Measurements from ENCODE around the gene ZNF76.

The ZNF76 gene

DNA sequence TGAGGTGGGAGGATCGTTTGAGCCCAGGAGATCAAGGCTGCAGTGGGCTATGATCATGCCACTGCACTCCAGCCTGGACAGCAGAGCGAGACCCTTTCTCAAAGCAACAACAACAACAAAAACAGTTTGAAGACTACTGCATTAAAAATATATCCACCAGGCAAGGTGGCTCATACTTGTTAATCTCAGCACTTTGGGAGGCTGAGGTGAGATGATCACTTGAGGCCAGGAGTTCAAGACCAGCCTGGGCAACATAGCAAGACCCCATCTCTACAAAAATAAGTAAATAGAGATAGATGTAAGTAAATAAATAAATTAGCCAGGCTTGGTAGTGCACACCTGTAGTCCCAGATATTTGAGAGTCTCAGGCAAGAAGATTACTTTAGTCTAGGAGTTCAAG is 12.5 kb downstream of the ZNF76 start:
- DNase-seq: no peak

DNA sequence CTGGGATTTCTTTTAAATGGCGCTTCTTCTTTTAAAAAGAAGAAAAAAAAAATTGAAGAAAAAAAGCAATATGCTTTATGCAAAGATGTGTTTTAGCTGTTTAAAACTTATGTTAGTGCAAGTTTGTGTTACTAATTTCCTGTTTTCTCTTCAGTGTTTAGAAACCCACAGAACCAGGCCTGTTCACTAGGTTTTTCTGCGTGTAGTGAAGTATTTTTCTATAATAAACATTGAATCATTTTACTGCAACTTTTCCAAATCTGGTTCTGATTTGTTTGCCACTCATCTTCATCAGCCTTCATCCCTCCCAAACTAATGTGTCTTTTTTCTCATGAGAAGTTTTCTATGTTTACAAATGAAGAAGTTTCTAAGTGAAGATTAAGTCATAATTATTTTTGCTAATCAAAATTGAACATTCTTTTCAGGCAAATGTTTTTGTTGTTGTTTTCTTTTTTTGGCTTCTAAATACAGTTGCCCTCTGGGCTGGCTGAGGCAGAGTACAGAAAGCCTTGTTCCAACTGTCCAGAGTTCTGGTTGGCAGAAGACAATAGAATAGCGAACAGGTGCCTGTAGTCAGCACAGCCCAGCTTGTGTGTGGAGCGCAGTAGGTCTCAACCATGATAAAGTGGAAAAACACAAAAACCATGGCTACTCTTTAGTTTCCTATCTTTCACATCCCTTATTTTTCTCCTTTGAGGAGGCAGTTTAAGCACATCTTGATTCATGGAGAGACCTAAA is 14.5 kb downstream of the ZNF76 start:
- no peak for DNase-seq

- no peak for DNase-seq
Measured at GRCh38 chr6:35275744-35276260, 16.3 kb downstream of the ZNF76 start.

GRCh38 chr6:35278708-35279107 is 19.2 kb downstream of the ZNF76 start:
- no peak for DNase-seq

DNA sequence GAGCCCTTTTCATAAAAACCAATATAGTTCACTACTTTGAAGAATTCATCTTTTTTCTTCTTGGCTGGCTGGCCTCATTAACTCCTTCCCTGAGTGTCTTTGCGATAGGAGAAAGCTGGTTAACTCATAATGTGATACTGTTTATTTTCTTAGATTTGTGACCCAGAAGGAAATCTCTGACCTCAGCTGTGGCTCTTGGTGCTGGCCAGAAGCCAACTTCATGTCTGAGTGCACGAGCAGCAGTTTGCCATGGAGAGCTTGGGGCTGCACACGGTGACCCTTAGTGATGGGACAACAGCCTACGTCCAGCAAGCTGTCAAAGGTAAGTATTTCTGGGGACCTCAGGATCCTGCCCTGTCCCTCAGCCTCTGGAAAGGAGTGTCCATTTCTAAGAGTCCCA is 21.4 kb downstream of the ZNF76 start:
- no peak for DNase-seq

DNA sequence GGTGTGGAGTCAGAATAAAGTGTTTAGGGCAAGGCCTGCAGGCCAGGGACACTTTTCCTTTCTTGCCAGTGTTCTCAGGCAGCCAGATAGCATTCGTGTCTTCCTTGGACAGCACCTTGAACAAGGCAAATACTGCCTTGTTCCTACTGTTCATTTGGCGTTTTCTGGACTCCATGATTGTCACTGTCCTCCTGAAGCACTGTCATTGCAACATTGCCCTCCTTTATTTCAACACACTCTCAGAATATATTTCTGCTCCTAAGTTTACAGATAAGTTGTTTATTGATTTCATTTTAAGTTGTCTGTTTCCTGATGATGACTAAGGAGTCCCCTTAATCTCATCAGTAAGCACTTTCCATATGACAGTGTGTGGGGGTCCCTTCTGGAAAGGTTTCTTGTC is 22.9 kb downstream of the ZNF76 start:
- no peak for DNase-seq

DNA sequence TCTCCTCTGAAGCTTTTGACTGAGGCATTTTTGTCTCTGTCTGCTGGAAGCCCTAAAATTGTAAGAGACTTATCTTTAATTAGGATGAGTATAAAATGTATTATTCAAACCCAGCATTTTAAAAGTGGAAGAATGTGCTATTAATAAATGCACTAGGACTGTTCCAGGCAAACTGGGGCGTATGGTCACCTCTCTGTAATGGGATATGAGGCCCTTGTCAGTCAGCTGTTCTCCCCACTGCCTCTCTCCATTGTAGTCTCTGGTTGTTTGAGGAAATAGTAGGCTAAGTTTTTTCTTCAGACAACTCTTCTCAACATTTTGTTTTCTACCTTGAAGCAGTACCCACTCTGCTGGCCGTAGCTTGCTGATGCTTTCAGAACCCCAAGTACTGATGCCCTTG is 23.8 kb downstream of the ZNF76 start:
- DNase-seq: no peak

DNA sequence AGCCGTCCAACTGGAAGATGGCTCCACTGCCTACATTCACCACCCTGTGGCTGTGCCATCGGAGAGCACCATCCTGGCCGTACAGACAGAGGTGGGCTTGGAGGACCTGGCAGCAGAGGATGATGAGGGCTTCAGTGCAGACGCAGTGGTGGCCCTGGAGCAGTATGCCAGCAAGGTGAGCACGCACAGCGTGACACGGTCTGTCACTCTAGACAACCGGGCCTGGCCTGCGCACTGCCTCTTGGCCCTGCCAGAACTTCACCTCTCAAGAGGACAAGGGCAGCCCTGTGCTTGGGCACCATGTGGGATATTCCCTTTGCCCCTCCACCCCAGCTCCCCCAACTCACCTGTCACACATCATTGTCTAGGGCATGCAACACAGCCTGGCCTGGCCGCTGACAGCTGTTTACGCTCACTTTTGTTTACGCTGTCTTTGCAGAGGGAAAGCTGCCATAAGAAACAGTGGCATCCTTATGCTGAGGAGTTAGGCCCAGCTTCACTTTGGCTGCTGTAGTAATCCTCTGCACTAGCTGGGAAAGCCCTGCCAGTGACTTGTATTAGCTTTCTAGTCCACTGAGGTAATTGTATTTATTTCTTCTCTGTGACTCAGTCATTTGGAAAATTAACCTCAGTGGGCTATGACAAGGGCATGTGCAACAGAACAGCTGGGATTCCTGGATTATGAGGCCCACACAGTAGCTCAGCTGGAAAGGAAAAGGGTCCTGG is 28.3 kb downstream of the ZNF76 start:
- no peak for DNase-seq

GRCh38 chr6:35288834-35289233 is 29.3 kb downstream of the ZNF76 start:
- DNase-seq: no peak

DNA sequence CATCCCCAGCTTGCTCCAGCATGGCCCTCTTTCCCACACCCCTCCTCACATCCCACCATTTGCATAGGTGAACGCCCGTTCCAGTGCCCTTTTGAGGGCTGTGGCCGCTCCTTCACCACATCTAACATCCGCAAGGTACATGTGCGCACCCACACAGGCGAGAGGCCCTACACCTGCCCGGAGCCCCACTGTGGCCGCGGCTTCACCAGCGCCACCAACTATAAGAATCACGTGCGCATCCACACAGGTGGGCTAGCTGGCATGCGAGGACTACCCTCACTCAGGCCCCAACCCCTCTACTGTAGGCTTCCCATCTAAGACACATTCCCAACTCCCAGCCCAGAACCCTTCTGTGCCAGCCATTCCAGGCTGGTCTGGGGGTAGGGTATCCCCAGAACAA is 32.0 kb downstream of the ZNF76 start:
- no peak for DNase-seq

DNA sequence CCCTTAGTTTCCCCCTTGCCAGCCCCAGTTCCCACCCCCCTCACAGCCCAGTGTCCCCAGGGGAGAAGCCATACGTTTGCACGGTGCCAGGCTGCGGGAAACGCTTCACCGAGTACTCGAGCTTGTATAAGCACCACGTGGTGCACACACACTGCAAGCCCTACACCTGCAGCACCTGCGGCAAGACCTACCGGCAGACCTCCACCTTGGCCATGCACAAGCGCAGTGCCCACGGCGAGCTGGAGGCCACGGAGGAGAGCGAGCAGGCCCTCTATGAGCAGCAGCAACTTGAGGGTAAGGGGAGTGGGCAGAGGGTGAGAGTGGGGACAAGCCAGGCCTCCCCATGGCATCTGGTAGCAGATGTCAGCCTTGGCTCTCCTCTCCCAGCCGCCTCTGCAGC is 33.0 kb downstream of the ZNF76 start:
- no peak for DNase-seq

DNA sequence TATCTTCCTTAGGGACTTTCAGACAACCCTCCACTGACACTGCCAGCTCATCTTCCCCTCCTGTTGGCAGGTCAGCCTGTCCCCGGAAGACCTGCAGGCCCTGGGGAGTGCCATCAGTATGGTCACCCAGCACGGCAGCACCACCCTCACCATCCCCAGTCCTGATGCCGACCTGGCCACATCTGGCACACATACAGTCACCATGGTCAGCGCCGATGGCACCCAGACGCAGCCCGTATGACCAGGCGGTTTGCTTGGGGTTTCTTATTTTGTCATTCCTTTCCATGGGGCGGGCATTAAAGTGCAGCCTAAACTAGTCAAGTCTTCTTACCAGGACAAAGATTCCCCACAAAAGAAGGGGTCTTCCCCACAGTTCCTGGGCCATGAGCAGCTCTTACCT is 34.1 kb downstream of the ZNF76 start:
- DNase-seq: no peak

GRCh38 chr6:35294308-35294945 is 34.9 kb downstream of the ZNF76 start:
- DNase-seq: peak; percentile 57

DNA sequence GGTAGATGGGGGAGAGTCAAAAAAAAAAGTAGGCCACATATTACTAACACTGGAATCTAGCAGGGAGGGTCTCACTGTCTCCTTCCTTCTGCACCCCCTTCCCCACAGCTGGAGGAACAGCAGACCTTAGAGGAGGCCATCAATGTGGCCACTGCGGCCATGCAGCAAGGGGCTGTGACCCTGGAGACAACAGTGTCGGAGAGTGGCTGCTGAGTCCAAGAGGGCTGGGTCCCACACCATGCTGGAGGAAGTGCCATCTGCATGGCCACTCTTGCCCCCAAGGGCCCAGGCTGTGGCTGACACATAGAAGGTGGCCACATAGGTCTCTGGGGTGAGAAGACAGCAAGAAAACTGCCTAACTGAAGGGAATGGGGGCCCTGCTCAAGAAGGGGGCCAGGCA is 35.5 kb downstream of the ZNF76 start:
- no peak for DNase-seq

DNA sequence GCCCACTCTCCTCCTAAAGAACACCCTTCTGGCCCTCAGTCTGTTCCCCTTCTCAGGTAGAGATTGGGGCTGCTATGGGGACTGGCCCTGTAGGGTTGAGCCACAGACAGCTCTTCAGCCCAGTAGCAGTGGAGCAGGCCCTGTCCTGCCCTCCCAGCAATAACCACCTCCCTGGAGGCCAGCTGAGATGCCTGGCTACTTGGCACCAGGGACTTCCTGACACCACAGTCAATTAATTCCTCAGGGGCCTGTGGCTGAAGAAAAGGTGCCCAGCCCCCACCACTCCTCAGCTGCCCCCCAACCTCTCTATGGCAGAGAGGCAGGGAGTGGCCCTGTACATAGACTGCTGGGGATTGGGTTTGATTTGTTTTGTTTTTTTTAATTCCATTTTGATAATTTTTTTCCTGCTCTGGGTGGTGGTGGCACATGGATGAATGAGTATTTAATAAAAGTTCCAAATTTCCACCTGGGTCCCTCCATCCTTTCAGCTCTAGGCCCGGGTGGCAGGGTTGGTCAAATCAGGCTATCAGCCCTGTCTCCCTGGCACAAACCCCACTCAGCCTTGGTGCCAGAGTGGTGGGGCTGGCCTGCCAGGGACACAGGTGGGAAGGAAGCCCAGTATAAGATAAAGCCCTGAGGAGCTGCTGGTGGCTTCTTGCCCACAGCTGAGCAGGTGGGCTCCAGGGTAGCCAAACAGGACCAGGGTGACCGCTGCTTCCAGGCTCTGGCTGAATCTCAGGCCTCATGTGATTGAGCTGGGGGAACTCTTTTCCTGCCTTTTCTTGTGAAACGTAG is 36.2 kb downstream of the ZNF76 start:
- DNase-seq: no peak

DNA sequence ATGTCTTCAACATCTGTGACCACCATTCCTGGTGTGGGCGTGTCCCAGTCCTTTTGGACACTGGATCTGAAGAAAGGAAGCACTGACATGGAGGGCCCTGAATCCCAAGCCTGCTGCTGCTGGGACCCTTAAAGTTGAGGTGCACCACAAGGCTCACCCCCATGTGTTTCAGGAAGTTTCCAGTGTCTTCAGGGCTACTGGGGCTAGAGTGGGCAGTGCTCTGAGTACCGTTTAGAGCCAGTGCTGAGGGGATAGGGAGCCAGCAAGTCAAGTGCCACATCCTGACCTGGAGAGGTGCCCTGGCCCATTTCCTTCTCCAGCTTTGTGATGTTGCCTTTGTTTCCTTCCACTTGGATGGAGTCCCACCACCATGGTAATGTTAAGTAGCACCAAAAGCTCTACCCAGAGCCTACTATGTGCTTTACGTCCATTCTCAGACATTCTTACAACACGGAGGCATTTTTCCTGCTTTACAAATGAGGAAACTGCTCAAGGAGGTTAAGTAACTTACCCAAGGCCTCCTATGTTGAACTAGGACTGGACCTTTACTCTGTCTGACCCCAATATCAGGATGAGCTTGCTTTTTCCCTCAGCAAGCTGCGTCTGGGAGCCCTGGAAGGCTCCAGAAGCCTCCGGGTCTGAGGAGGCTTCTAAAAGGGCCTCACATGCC is 37.5 kb downstream of the ZNF76 start:
- no peak for DNase-seq

DNA sequence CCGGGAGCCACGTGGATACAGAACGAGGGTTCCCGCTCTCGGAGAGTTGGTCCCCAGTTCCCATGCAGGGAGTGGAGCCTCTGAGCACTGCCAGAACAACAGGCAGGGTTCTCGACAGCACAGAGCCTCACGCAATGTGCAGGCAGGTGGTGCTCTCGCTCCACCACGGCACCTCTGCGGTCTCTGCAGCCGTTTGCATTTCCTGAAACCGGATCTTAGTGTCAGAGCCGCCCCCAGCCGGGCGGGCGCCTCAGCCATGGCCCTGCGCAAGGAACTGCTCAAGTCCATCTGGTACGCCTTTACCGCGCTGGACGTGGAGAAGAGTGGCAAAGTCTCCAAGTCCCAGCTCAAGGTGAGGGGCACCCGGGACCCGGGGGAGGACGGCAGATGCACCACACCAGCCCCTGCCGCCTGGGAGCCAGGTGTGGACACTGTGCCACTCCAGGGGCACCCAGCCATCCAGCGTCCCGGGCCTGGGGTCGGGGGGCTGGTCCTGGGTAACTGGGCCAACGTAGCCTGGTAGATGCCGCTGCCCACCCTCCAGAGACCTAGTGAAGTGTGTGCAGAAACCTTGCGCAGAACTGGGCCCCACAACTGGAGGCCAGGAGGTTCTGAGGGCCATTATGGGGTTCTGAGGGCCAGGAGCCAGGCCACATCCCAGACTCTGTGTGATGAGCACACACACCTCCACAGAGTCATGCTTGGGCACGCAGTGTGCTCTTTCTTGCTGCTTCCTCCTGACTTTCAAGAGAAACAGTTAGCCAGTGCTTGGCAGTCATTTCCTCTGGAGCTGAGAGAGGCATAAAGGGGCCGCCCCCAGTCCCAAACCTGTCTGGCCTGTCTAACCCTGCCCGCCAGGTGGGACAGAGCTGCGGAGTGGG is 38.3 kb downstream of the ZNF76 start, which contains the start of gene DEF6:
Gene DEF6 (plus strand): TSS at position 218 of the 881 bp plus-strand sequence. CDS start 39 bp downstream, at position 257.
- peak; percentile 97 for DNase-seq

- DNase-seq: peak; percentile 49
Measured at GRCh38 chr6:35298625-35299140, 39.1 kb downstream of the ZNF76 start.

DNA sequence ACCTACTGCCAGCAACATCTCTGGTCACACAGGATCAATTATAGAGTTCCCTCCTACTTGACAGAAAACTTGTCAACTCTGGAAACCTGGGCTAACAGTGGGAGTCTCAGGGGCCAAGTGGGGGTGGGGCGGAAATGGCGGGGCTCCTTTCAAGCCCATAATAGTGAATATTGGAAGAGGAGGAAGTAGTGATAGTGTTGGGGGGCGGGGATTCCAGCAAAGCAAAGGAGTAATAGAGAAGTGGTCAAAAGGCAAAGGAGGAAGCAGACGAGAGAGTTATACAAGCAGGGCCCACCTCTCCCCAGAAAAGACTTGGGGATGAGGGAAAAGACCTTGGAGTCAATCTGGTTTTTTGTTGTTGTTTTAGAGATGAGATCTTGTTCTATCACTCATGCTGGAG is 40.1 kb downstream of the ZNF76 start:
- peak; percentile 91 for DNase-seq

GRCh38 chr6:35300848-35301247 is 41.3 kb downstream of the ZNF76 start:
- DNase-seq: peak; percentile 25
